Muscle layer of duodenum (tissue), 2 donors: ENCODE results near the gene FOXM1.

Experiments
- H3K27ac ChIP-seq: one replicate; pipeline ENCODE4 v1.7.0; 2013; ENCODE audit warnings: mild to moderate bottlenecking, low read length
- H3K27me3 ChIP-seq: one replicate; pipeline ENCODE4 v1.7.0; 2013; ENCODE audit warnings: low read depth, mild to moderate bottlenecking, control low read depth, low read length
- H3K36me3 ChIP-seq, 2 donors: one replicate each; pipeline ENCODE4 v1.7.0; 2013; ENCODE audit warnings: low read length in 2 of 2, control low read depth in 1 of 2, mild to moderate bottlenecking in 1 of 2; ENCODE audit not compliant: insufficient read depth in 2 of 2, control insufficient read depth in 1 of 2
- H3K4me1 ChIP-seq, 2 donors: one replicate each; pipeline ENCODE4 v1.7.0; 2013; ENCODE audit warnings: low read length in 2 of 2, mild to moderate bottlenecking in 2 of 2, control low read depth in 1 of 2, moderate library complexity in 1 of 2; ENCODE audit not compliant: insufficient read depth in 2 of 2, control insufficient read depth in 1 of 2
- H3K4me3 ChIP-seq, 2 donors: one replicate each; pipeline ENCODE4 v1.7.0; 2013; ENCODE audit warnings: low read length in 2 of 2, low read depth in 1 of 2, mild to moderate bottlenecking in 1 of 2
- H3K9me3 ChIP-seq, 2 donors: one replicate each; pipeline ENCODE4 v1.7.0; 2013; ENCODE audit warnings: low read length in 2 of 2, control low read depth in 1 of 2, mild to moderate bottlenecking in 1 of 2; ENCODE audit not compliant: control insufficient read depth in 1 of 2
- donor health status: healthy.

FOXM1 gene

DNA sequence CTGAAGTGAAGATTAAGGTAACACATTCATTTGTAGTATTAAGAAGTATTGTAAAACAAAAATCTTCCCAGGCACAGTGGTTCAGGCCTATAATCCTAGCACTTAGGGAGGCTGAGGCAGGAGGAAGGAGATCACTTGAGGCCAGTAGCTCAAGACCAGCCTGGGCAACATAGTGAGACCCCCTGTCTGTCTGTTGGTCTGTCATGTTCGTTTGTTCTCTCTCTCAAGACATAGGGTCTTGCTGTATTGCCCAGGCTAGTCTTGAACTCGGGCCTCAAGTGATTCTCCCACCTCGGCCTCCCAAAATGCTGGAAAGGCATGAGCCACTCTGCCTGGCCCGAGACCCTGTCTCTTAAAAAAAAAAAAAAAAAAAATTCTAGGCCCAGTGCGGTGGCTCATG is 20.4 kb upstream of the FOXM1 start:
- Histone ChIP-seq H3K4me3 (no peak overlapping the region), H3K36me3 (no peaks in the 10 kb centered on the region), H3K9me3 (no peaks in the 10 kb centered on the region), H3K4me1 (peaks cover 0 to 14% of the 10 kb centered on the region in 2 donors), H3K27ac (no peak overlapping the region), H3K27me3 (no peaks in the 10 kb centered on the region)

DNA sequence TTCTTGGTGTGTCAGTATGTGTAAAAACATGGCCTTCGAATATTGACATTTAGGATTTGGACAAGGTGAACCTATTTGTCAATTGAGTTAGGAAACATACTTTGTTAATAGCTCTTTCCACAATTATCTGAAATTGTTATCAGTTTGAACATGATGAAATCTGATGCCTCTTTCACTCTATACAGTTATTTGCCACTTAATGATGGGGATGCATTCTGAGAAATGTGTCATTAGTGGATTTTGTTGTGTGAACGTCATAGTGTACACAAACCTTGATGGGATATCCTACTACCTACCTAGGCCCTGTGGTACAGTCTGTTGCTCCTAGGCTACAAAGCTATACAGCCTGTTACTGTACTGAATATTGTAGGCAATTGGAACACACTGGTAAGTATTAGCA is 18.5 kb upstream of the FOXM1 start:
- Histone ChIP-seq H3K27ac (peak overlapping the region; percentile 6), H3K36me3 (peaks cover 0 to 5% of the 10 kb centered on the region in 2 donors), H3K9me3 (no peaks in the 10 kb centered on the region), H3K4me3 (no peak overlapping the region), H3K4me1 (peaks cover 0 to 7% of the 10 kb centered on the region in 2 donors), H3K27me3 (no peaks in the 10 kb centered on the region)

DNA sequence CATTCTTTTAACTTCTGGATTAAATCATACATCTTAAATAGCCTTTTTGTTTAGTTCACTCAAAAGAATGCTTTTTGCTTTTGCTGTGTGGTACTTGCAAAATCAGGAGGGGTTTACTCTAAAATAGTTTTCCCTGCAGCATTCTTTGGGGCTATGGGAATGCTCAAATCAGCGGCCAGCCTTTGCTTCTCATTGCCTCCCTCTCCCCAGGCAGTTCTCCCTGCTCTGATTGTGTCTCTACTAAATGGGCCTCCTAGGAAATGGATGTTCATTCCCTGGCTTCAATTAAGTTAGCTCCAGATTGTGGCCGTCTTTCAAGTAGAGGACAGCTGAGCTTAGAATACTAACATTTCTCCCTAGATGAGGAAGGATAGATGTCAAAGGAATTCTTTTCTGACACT is 18.1 kb upstream of the FOXM1 start:
- Histone ChIP-seq H3K27ac (peak overlapping the region; percentile 6), H3K36me3 (peaks cover 0 to 5% of the 10 kb centered on the region in 2 donors), H3K9me3 (no peaks in the 10 kb centered on the region), H3K4me3 (no peak overlapping the region), H3K27me3 (no peaks in the 10 kb centered on the region), H3K4me1 (peaks cover 0 to 7% of the 10 kb centered on the region in 2 donors)

DNA sequence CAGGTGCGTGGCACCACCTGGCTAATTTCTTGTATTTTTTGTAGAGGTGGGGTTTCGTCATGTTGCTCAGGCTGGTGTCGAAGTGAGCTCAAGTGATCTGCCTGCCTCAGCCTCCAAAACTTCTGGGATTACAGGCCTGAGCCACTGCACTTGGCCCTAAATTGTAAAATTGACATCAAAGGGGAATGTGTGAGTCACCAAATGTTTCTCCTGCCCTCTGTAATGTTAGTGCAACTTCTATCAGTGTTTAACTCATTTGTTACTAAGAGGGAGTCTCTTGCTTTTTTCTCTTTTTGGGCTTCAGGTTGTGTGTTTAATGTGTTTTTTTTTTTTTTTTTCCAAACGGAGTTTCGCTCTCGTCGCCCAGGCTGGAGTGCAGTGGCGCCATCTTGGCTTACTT is 16.0 kb upstream of the FOXM1 start:
- H3K36me3 ChIP-seq, result peaks cover 0 to 5% of the 10 kb centered on the region in 2 donors
- no peaks in the 10 kb centered on the region for H3K9me3 ChIP-seq
- H3K27me3 ChIP-seq, result no peaks in the 10 kb centered on the region
- H3K4me3 ChIP-seq, result no peak overlapping the region
- H3K4me1 ChIP-seq, result peaks cover 0 to 7% of the 10 kb centered on the region in 2 donors
- no peak overlapping the region for H3K27ac ChIP-seq

DNA sequence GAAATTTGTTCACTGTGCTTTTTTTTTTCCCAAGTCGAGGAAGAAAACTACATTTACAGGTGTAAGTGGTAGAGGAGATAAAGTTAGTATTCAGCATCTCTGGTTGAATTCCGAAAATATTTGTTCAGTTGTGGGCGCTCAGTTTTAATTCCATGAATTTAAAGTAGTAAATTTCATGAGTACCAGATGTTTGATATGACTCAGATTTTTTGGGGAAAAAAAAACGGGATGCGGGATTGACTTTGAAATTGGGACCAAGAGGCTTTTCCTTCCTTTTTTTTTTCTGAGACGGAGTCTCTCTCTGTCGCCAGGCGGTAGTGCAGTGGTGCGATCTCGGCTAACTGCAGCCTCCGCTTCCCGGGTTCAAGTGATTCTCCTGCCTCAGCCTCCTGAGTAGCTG is 15.3 kb upstream of the FOXM1 start:
- Histone ChIP-seq H3K4me3 (peak overlapping the region in 1 of 2 donors; percentile 80), H3K27ac (no peak overlapping the region), H3K36me3 (peaks cover 0 to 5% of the 10 kb centered on the region in 2 donors), H3K4me1 (peaks cover 0 to 7% of the 10 kb centered on the region in 2 donors), H3K27me3 (no peaks in the 10 kb centered on the region), H3K9me3 (no peaks in the 10 kb centered on the region)

DNA sequence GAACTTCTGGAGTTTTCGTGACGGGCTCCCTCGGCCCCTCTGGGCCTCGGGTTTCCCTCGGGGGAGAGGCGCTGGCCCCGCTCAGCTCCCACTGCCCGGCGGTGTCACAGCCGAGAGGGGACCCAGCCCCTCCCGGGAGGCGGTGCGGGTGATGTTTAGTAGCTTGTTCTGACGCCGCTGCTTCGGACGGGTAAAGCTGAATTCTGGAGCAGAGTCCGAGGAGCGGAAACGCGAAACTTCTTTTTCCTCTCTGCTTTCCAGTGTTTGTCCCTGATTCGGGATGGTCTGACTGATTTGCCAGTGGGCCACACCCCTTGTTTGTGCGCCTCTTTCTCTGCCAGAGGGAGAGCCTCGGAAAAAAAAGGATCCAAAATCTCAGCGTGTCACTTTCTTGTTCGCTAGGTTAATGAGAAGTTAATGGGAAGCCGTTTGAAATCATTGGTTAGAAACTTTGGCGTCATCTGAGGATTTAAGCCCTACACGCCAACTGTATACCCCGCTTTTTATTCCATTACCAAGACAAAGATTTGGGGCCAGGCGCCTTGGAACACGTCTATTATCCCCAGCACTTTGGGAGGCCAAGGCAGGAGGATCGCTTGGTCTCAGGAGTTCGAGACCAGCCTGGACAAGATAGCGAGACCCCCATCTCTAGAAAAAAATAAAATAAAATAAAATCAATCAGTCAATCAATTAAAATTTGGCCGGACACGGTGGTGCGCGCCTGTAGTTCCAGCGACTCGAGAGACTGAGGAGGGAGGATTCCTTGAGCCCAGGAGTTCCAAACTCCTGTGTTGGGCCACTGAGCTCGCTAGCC is 14.5 kb upstream of the FOXM1 start:
- peak overlapping the region; percentile 92 for H3K27ac ChIP-seq
- peaks cover 0 to 7% of the 10 kb centered on the region in 2 donors for H3K4me1 ChIP-seq
- no peaks in the 10 kb centered on the region for H3K27me3 ChIP-seq
- peaks cover 0 to 5% of the 10 kb centered on the region in 2 donors for H3K36me3 ChIP-seq
- peak overlapping the region; percentile 80 to 90 for H3K4me3 ChIP-seq
- no peaks in the 10 kb centered on the region for H3K9me3 ChIP-seq

DNA sequence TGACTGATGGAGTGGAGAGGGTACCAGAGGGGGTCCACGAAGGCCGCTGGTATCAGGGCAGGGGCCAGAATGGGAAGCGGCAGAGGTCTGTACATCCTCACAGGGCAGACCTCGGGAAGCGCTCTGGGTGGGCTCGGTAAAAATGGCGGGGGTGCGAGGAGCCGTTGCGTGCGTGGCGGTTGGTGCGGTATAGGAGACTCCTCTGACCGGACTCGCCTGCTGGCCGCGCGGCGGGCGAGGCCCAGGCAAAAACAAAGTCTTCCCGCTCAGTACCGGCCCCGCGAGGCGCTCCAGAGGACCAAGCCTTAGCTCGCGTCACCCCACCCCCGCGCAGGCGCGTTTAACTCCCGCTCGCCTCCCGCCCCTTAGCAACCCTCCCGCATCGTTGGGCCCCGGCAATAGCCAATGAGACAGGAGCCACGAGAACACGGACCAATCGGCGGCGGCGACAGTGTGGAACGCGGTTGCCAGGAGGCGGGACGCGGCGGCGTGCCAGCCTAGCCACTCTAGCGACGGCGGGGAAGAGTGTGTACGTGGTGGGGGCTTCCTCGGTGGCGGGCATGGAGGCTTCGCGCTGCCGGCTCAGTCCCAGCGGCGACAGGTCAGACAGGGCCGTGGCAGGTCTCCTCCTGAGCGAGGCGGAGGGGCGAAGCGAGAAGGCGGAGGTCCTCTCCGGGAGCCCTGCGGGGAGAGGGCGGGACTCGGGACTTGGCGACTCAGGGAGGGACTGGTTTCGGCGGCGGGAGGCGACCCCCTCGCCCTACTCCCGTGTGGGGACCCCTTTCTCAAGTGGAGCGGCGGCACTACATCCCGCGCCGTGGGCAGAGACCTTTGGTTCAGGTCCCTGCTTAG is 13.6 kb upstream of the FOXM1 start, which contains the start of gene TULP3:
TULP3 (plus strand) TSS at position 504 of the 852 bp plus-strand sequence; CDS start at position 561, 57 bp downstream.
- peaks cover 0 to 7% of the 10 kb centered on the region in 2 donors for H3K4me1 ChIP-seq
- H3K27me3 ChIP-seq, result no peaks in the 10 kb centered on the region
- peaks cover 0 to 5% of the 10 kb centered on the region in 2 donors for H3K36me3 ChIP-seq
- H3K9me3 ChIP-seq, result no peaks in the 10 kb centered on the region
- H3K4me3 ChIP-seq, result peak within 1 kb of the TSS; percentile 80 to 90
- H3K27ac ChIP-seq, result peak within 1 kb of the TSS; percentile 92

DNA sequence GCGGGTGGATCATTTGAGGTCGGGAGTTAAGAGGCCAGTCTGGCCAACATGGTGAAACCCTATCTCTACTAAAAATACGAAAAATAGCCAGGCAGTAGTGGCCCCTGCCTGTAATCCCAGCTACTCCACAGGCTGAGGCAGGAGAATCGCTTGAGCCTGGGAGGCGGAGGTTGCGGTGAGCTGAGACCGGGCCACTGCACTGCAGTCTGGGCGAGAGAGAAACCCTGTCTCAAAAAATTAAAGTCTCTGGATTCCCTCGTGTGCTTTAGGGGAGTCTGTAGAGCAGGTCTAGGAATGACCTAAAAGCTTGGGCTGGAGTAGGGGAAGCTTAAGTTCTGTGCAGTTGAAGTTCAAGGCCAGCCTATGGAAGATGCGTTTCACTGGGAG is 13.0 kb upstream of the FOXM1 start:
- Histone ChIP-seq H3K36me3 (peaks cover 0 to 5% of the 10 kb centered on the region in 2 donors), H3K27ac (peak overlapping the region; percentile 72), H3K9me3 (no peaks in the 10 kb centered on the region), H3K4me1 (peaks cover 0 to 7% of the 10 kb centered on the region in 2 donors), H3K27me3 (no peaks in the 10 kb centered on the region), H3K4me3 (peak overlapping the region; percentile 80 to 90)

DNA sequence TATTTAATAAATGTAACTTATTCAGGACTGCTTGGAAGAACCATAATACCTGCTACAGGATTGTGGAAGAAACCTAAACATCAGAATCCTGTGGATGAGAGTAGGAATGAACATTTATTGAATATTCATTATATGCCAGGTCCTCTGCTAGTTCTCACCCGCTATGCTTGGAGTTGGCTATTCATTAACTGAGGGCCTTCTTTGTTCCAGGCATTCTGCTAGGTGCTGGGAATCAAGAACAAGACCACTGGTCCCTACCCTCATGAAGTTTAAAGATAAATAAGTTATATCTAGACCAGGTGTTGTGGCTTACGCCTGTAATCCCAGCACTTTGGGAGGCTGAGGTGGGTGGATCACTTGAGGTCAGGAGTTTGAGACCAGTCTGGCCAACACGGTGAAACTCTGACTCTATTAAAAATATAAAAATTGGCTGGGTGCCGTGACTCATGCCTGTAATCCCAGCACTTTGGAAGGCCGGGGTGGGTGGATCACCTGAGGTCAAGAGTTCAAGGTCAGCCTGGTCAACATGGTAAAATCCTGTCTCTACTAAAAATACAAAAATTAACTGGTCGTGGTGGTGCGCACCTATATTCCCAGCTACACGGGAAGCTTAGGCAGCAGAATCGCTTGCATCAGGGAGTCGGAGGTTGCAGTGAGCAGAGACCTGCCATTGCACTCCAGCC is 9.9 kb upstream of the FOXM1 start:
- H3K36me3 ChIP-seq, result peaks cover 0 to 5% of the 10 kb centered on the region in 2 donors
- no peaks in the 10 kb centered on the region for H3K4me1 ChIP-seq
- H3K9me3 ChIP-seq, result no peaks in the 10 kb centered on the region
- H3K27ac ChIP-seq, result no peak overlapping the region
- H3K4me3 ChIP-seq, result no peak overlapping the region
- no peaks in the 10 kb centered on the region for H3K27me3 ChIP-seq

DNA sequence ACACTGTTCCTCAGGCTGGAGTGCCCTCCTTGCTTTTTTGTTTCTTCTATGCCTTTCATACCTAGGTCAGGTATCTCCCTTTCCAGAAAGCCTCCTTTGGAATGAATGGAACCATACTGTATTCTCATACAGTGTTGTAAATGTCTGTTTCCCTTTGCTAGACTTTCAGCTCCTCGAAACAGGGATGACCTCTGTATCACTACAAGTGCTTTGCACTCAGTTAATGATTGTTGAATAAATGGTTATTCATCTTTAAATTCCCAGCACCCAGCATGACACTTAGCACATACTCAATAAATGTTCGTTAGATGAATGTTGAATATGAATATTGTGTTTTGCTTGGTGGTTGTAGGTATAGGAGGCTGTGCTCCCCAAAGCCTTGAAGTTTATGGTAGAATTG is 7.8 kb upstream of the FOXM1 start:
- Histone ChIP-seq H3K4me1 (no peaks in the 10 kb centered on the region), H3K4me3 (no peak overlapping the region), H3K27ac (no peak overlapping the region), H3K9me3 (no peaks in the 10 kb centered on the region), H3K36me3 (no peaks in the 10 kb centered on the region), H3K27me3 (no peaks in the 10 kb centered on the region)

DNA sequence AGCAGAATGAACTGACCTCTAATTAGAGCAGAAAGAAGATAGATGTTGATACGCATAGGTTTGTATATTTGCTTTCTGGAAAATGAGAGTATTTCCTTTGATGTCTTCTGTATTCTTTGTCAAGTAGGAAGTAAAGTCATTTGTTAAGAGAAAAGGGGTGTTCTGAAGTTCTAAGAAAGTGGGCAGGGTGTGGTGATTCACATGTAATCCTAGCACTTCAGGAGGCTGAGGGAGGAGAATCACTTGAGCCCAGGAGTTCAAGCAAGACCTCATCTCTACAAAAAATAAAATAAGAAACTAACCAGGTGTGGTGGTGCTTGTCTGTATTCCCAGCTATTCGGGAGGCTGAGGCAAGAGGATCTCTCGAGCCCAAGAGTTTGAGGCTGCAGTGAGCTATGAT is 2.9 kb upstream of the FOXM1 start:
- no peaks in the 10 kb centered on the region for H3K36me3 ChIP-seq
- H3K4me3 ChIP-seq, result no peak overlapping the region
- H3K9me3 ChIP-seq, result no peaks in the 10 kb centered on the region
- no peak overlapping the region for H3K27ac ChIP-seq
- H3K27me3 ChIP-seq, result no peaks in the 10 kb centered on the region
- H3K4me1 ChIP-seq, result peaks cover 7 to 15% of the 10 kb centered on the region in 2 donors
